Fibroblast of lung (primary cell): ENCODE data around the gene SCGB3A2. TPM values are rescaled to one million over a fixed set of nuclear protein-coding genes. Genes with fewer than 3 reads are reported as not detected.
"Not testable (repeated sequence)": the region's sequence is repeated elsewhere in the genome, so short reads cannot be mapped to it uniquely, and the experiment has no call there.

ENCODE experiments used
- DNase-seq, 2 donors: peaks; one replicate each; pipeline versions ENCODE4 v3.0.0 to v3.0.0-alpha.2; 2010; ENCODE audit warnings: low read depth in 2 of 2
- H2AFZ ChIP-seq: 2 replicates; pipeline ENCODE4 v1.5.1; 2012; ENCODE audit warnings: low read length, control low read depth, inconsistent platforms
- H3K27ac ChIP-seq: 2 replicates; pipeline ENCODE4 v1.5.1; 2011; ENCODE audit warnings: low read length, control low read depth; ENCODE audit not compliant: insufficient read depth
- H3K27me3 ChIP-seq: 2 replicates; pipeline ENCODE4 v1.5.1; 2011; ENCODE audit warnings: mild to moderate bottlenecking, low read length; ENCODE audit not compliant: control insufficient read depth, insufficient read depth
- H3K36me3 ChIP-seq: 2 replicates; pipeline ENCODE4 v1.5.1; 2011; ENCODE audit warnings: low read length; ENCODE audit not compliant: control insufficient read depth, insufficient read depth
- H3K4me1 ChIP-seq: 2 replicates; pipeline ENCODE4 v1.5.1; 2011; ENCODE audit warnings: low read length; ENCODE audit not compliant: control insufficient read depth, insufficient read depth; ENCODE audit errors: extremely low read depth
- H3K4me2 ChIP-seq: 2 replicates; pipeline ENCODE4 v1.5.1; 2011; ENCODE audit warnings: low read length, control low read depth; ENCODE audit not compliant: insufficient read depth; ENCODE audit errors: extremely low read depth
- H3K4me3 ChIP-seq, 4 experiments: fragments of 200-600 bp in 1 of 4; sonication (generic) in 1 of 4; replicated peaks in 1 of 4; 2 replicates each; pipeline ENCODE4 v1.5.1; 2011 to 2016; ENCODE audit warnings: low read length in 4 of 4, low read depth in 3 of 4, mild to moderate bottlenecking in 3 of 4, control low read depth in 2 of 4, inconsistent platforms in 1 of 4, mixed read lengths in 1 of 4; ENCODE audit not compliant: insufficient read depth in 1 of 4; ENCODE audit errors: control extremely low read depth in 1 of 4
- H3K79me2 ChIP-seq: 2 replicates; pipeline ENCODE4 v1.5.1; 2012; ENCODE audit warnings: mild to moderate bottlenecking, low read length, inconsistent platforms; ENCODE audit not compliant: control insufficient read depth, insufficient read depth
- H3K9ac ChIP-seq: 2 replicates; pipeline ENCODE4 v1.5.1; 2011; ENCODE audit warnings: mild to moderate bottlenecking, low read length, control low read depth; ENCODE audit not compliant: insufficient read depth
- H3K9me3 ChIP-seq: 2 replicates; pipeline ENCODE4 v1.5.1; 2012; ENCODE audit warnings: low read depth, low read length; ENCODE audit not compliant: control insufficient read depth, insufficient read depth
- H4K20me1 ChIP-seq: 2 replicates; pipeline ENCODE4 v1.5.1; 2011; ENCODE audit warnings: low read length; ENCODE audit not compliant: control insufficient read depth, insufficient read depth; ENCODE audit errors: extremely low read depth
- EZH2 ChIP-seq: IDR thresholded peaks from 2 replicates; pipeline ENCODE4 v1.5.1; 2012; ENCODE audit warnings: low read length, control low read depth, mild to moderate bottlenecking; ENCODE audit errors: missing control alignments
- polyA plus RNA-seq, 2 donors: library from polyadenylated mRNA; depleted of rRNA in 1 of 2; stranded (reverse) in 1 of 2; unstranded in 1 of 2; fragments of >200 nt; gene quantifications; 2 replicates each; pipeline ENCODE4 v1.2.1, GENCODE V29; 2011 to 2012; ENCODE audit warnings: missing spikeins in 1 of 2
- total RNA-seq: library from RNA; depleted of rRNA; stranded (reverse); fragments of >200 nt; gene quantifications from 2 replicates; pipeline ENCODE4 v1.2.1, GENCODE V29; 2014
- TF ChIP-seq, protein P1 (sequence below), 2 donors: IDR thresholded peaks in 1 of 2; conservative IDR thresholded peaks in 1 of 2; 1 replicate in 1 of 2; 2 replicates in 1 of 2; pipeline ENCODE4 v1.5.1; 2011 to 2012; ENCODE audit warnings: low read length in 2 of 2, control low read depth in 1 of 2, inconsistent platforms in 1 of 2, low read depth in 1 of 2, mild to moderate bottlenecking in 1 of 2

Gene SCGB3A2
- total and polyA plus RNA-seq, 2 donors (not counting 1 experiment from before 2014, with no cell fraction given): not detected

DNA sequence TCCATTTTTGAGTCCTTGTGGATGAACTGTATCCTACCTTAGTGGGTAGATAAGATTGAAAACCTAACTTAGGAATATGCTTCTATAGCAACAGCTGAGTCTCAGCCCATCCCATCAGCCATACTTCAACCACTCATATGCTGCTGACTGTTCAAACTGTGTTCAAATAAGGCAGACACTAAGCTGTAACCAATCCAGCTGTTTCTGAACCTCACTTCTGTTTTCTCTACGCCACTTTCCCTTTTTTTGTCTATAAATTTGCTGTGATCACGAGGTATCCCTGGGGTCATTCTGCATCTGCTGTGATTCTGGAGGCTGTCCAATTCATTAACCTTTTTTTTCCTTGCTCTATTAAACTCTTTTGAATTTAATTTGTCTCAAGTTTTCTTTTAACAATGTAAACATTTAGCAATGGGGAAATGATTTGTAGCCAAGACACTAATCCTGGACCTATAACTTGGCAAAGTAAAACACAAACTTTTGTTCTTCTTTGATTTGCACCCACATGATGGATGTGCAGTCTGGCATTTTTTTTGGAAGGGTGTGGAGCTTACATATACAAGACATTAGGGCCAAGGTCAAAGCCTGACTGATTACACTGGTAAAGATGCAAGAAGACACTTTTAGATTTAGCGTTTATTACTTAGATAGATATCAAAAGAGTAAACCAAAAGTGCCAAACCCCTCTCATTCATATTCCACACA lies 14.9 kb upstream of the SCGB3A2 start:
- Histone ChIP-seq H3K4me2 (no peak overlapping the region), H3K79me2 (no peaks in the 10 kb centered on the region), H3K9ac (no peak overlapping the region), H3K27ac (no peak overlapping the region), H2AFZ (no peak overlapping the region), H3K4me3 (no peak overlapping the region), H4K20me1 (no peaks in the 10 kb centered on the region), H3K36me3 (no peaks in the 10 kb centered on the region), H3K4me1 (no peaks in the 10 kb centered on the region), H3K27me3 (no peaks in the 10 kb centered on the region), H3K9me3 (no peaks in the 10 kb centered on the region)
- peak in 1 of 2 donors; percentile 7 for DNase-seq
- no peak for TF ChIP-seq EZH2
- TF ChIP-seq, protein P1, sequence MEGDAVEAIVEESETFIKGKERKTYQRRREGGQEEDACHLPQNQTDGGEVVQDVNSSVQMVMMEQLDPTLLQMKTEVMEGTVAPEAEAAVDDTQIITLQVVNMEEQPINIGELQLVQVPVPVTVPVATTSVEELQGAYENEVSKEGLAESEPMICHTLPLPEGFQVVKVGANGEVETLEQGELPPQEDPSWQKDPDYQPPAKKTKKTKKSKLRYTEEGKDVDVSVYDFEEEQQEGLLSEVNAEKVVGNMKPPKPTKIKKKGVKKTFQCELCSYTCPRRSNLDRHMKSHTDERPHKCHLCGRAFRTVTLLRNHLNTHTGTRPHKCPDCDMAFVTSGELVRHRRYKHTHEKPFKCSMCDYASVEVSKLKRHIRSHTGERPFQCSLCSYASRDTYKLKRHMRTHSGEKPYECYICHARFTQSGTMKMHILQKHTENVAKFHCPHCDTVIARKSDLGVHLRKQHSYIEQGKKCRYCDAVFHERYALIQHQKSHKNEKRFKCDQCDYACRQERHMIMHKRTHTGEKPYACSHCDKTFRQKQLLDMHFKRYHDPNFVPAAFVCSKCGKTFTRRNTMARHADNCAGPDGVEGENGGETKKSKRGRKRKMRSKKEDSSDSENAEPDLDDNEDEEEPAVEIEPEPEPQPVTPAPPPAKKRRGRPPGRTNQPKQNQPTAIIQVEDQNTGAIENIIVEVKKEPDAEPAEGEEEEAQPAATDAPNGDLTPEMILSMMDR (conservative IDR thresholded peaks at IDR 0.05 in 1 of 2, IDR thresholded peaks at IDR 0.05 in 1 of 2; ENCODE audit: low read depth in 1 of 2, low read length in 2 of 2): no peak

DNA sequence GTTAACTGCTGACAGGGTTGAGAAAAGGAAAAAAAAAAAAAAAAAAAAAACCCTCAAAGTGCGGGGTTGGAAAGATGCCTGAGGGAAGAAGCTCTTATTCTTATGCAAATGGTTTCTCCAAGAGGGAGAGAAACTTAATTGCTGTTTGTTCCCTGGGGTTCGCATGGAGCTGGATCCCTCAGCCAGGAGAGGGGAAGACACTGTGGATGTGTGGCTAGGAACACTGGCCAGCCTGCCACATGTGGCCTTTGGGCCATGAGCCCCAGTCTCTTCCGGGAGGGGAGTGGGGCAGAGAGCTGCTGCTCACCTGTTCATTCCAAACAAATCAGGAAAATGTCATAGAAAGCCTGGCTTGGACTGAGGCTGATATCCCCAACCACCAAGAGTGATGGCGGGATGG lies 9.4 kb upstream of the SCGB3A2 start:
- DNase-seq: no peak
- Histone ChIP-seq H3K27me3 (no peaks in the 10 kb centered on the region), H3K36me3 (no peaks in the 10 kb centered on the region), H3K4me2 (no peak overlapping the region), H3K4me3 (no peak overlapping the region), H4K20me1 (no peaks in the 10 kb centered on the region), H3K9me3 (no peaks in the 10 kb centered on the region), H3K9ac (no peak overlapping the region), H3K27ac (no peak overlapping the region), H3K79me2 (no peaks in the 10 kb centered on the region), H3K4me1 (no peaks in the 10 kb centered on the region), H2AFZ (no peak overlapping the region)
- TF ChIP-seq, protein P1 (conservative IDR thresholded peaks at IDR 0.05 in 1 of 2, IDR thresholded peaks at IDR 0.05 in 1 of 2; ENCODE audit: low read depth in 1 of 2, low read length in 2 of 2): no peak
- no peak for TF ChIP-seq EZH2

- not testable (repeated sequence) for H3K4me1 ChIP-seq, H3K36me3 ChIP-seq, H2AFZ ChIP-seq, H3K27me3 ChIP-seq, H3K9ac ChIP-seq, H3K27ac ChIP-seq, H3K9me3 ChIP-seq, H3K79me2 ChIP-seq, DNase-seq, H3K4me3 ChIP-seq, H4K20me1 ChIP-seq, H3K4me2 ChIP-seq
Observed at GRCh38 chr5:147869892-147870291, 8.6 kb upstream of the SCGB3A2 start.

DNA sequence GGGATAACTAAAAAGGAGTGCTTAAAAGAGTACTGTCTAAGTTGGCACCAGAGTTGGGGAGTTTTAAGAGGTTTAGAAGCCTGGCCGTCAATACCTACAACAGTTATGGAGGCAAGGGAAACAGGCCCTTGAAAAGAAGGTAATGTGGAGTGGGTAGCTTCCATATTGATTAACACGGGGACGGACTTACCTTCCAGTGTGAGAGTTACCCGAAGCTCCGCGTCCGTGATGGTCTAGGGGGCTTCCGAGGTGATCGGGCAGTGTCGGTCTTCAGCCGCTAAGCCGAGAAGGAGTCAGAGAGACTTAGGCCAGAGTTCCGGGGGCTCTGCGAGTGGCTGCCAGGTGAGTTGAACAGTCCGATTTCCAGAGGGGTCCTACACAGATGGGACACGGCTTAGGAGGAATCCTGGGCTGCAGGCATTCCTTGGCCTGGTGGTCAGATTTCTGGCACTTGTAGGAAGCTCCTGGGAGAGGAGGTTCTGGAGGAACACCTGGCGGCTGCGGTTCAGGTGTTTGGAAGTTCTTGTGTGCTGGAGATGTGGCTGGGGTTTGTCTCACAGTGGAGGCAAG lies 6.4 kb upstream of the SCGB3A2 start:
- H3K4me3 ChIP-seq, H4K20me1 ChIP-seq, H3K4me2 ChIP-seq, H3K27me3 ChIP-seq, H3K27ac ChIP-seq, H3K9me3 ChIP-seq, DNase-seq, H3K9ac ChIP-seq, H3K79me2 ChIP-seq, H2AFZ ChIP-seq, H3K36me3 ChIP-seq, H3K4me1 ChIP-seq: not testable (repeated sequence)

DNA sequence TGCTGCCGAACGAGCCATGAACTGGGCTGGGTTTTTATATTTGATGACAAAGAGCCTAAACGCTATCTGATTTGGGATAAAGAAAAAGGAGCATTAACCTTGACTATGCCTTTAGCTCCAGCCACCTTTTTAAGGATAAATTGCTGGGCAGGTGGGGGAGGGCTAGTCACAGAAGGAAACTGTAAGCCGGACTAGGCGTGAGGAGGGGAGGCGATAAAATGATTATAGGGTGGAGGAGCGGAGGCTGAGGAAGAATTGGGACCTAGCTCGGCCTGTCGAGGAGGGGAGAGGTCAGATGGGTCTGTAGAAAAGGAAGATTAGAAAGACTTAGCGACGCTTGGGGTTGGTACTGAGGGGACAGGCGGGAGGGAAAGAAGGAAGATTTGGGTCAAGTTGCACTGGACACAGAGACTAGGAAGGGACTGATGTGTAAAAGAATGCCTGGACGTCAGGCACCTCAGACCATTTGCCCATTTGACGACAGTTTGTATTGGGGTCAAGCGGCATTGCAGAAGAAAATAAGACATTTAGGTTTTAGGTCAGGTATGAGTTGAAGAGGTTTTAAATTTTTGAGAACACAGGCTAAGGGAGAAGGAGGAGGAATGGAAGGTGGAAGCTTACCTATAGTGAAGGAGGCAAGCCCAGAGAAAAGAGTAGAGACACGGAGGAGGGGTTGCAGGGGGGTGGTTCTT lies 5.6 kb upstream of the SCGB3A2 start:
- not testable (repeated sequence) for H3K79me2 ChIP-seq, H3K9ac ChIP-seq, H2AFZ ChIP-seq, H4K20me1 ChIP-seq, H3K4me3 ChIP-seq, H3K36me3 ChIP-seq, H3K4me2 ChIP-seq, H3K27ac ChIP-seq, H3K9me3 ChIP-seq, H3K27me3 ChIP-seq, H3K4me1 ChIP-seq, DNase-seq
